H1 (cell line): Measurements from ENCODE around the gene TUBA4B. TPM values are rescaled to one million over a fixed set of nuclear protein-coding genes. Genes with fewer than 3 reads are reported as not detected.

Source experiments
- CBX8 ChIP-seq: fragments of 300-800, 300-1000 bp; sonication (generic); IDR thresholded peaks from 2 replicates; pipeline ENCODE4 v1.7.1; 2016; ENCODE audit warnings: low read depth, low read length, borderline replicate concordance
- CREB1 ChIP-seq: IDR thresholded peaks from 2 replicates; pipeline ENCODE4 v1.6.1; 2012; ENCODE audit warnings: inconsistent platforms
- CTCF ChIP-seq, 3 experiments: IDR thresholded peaks; 1 replicate in 2 of 3; 2 replicates in 1 of 3; pipeline versions ENCODE4 v1.5.1 to v1.6.1; 2011; ENCODE audit warnings: low read length in 3 of 3, mild to moderate bottlenecking in 3 of 3, inconsistent platforms in 2 of 3, low read depth in 1 of 3, moderate library complexity in 1 of 3; ENCODE audit not compliant: insufficient read depth in 1 of 3; ENCODE audit errors: control extremely low read depth in 1 of 3
- KDM4A ChIP-seq: IDR thresholded peaks from one replicate; pipeline ENCODE4 v1.7.1; 2012; ENCODE audit warnings: low read depth, mild to moderate bottlenecking, moderate library complexity, low read length, inconsistent platforms; ENCODE audit not compliant: severe bottlenecking
- SIX5 ChIP-seq: IDR thresholded peaks from 2 replicates; pipeline ENCODE4 v1.6.1; 2011; ENCODE audit warnings: mild to moderate bottlenecking, low read depth, low read length
- SUZ12 ChIP-seq: fragments of 200-600 bp; sonication (generic); IDR thresholded peaks from 2 replicates; pipeline ENCODE4 v1.6.1; 2012; ENCODE audit warnings: mild to moderate bottlenecking, inconsistent platforms, low read length, moderate library complexity, mixed read lengths
- TCF12 ChIP-seq: IDR thresholded peaks from 2 replicates; pipeline ENCODE4 v1.6.1; 2011; ENCODE audit warnings: low read depth, mild to moderate bottlenecking, low read length
- USF2 ChIP-seq: IDR thresholded peaks from 2 replicates; pipeline ENCODE4 v1.6.1; 2011; ENCODE audit warnings: low read length, improper control_type of control experiment
- polyA plus RNA-seq, 7 experiments: library from polyadenylated mRNA; depleted of rRNA in 3 of 7; stranded (reverse) in 5 of 7; unstranded in 2 of 7; fragments of >200 nt in 5 of 7; fragments of 200-250 nt in 2 of 7; gene quantifications; 1 replicate in 5 of 7; 2 replicates in 1 of 7; 4 replicates in 1 of 7; pipeline versions ENCODE4 v1.2.1 to v1.2.3, GENCODE V29; 2011 to 2013; ENCODE audit warnings: missing spikeins in 2 of 7, mixed read lengths in 2 of 7
- total RNA-seq: library from RNA; stranded (reverse); fragmentation: NEBNext Ultra II Directional; extraction: Animal tissue kit (Norgen Biotek cat#: 25700); gene quantifications from 2 replicates; pipeline ENCODE4 v1.2.1, GENCODE V29; 2021

The TUBA4B gene
- total and polyA plus RNA-seq, 2 of the 8 experiments (the other 6 are each of a cell fraction or from before 2014, with no cell fraction given), result 0.08 to 0.24 TPM

- TF ChIP-seq CTCF (IDR thresholded peaks at IDR 0.05; ENCODE audit: control extremely low read depth in 1 of 3, insufficient read depth in 1 of 3, low read depth in 1 of 3, low read length in 3 of 3), result no peak
- no peak for TF ChIP-seq CBX8
- TF ChIP-seq KDM4A, result no peak
- peak; percentile 94 for TF ChIP-seq SIX5
- TF ChIP-seq CREB1, result peak; percentile 34; the same call in 1 of the 2 replicates
- TF ChIP-seq TCF12, result no peak
- no peak for TF ChIP-seq SUZ12
- TF ChIP-seq USF2, result no peak
These were observed 32.9 kb downstream of the TUBA4B start (continued) for GRCh38 chr2:219285894-219286425.
